HTR-8/SVneo (cell line): ENCODE results near the gene MYO5B.

Experiments
- DNase-seq: peaks from one replicate; pipeline ENCODE4 v3.0.0; 2011; ENCODE audit warnings: low spot score, mixed read lengths; ENCODE audit not compliant: insufficient read length
- FAIRE-seq: peaks from 2 replicates; lab custom pipeline; 2011; peaks lifted over from hg19 to GRCh38; lab: Jason Lieb, UNC

MYO5B gene

GRCh38 chr18:50039746-50040145 is 155.2 kb downstream of the MYO5B start:
- DNase-seq: no peak
- FAIRE-seq: no peak

GRCh38 chr18:50038448-50038847 is 156.5 kb downstream of the MYO5B start:
- FAIRE-seq: no peak

GRCh38 chr18:50034029-50034428 is 160.9 kb downstream of the MYO5B start:
- DNase-seq: no peak
- no peak for FAIRE-seq

More at GRCh38 chr18:50038448-50038847, 156.5 kb downstream of the MYO5B start:
- peak; percentile 6 for DNase-seq

DNA sequence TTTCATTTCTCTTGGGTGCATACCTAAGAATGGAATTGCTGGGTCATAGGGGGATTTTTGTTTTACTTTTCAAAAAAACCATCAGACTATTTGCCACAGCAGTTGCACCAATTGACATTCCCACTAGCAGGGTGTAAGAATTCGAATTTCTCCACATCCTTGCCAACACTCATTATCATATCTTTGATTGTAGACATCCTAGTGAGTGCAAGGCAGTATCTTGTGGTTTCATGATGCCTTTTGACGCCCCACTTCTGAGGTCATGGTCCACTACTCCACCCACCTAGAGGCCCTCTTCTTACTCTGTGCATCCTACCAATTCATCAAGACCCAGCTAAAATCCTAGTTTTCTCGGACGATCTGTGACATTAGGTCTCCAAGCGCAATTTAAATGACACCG is 161.9 kb downstream of the MYO5B start:
- no peak for DNase-seq
- FAIRE-seq: no peak

DNA sequence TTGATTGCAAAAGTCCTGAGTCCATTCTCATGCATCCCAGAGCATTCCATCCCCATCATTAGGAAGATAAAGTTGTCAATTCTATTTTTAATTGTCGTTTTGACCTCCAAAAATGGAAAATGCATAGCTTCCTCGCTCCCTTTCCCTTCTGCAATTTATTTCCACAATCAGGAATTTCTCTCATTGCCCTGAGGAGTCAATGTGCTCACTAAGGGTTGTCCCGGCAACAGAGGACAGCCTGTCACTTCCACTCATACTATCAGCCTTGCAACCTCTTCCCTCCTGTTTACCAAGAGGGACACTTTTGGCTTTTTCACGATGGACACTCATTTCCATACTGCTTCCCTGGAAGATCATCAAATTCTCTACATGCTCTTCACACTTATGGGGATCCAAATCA is 164.8 kb downstream of the MYO5B start:
- FAIRE-seq (no peak), DNase-seq (no peak)

- no peak for FAIRE-seq
These were observed 167.0 kb downstream of the MYO5B start for GRCh38 chr18:50027996-50028395.

GRCh38 chr18:50024466-50024865 is 170.5 kb downstream of the MYO5B start:
- FAIRE-seq (no peak), DNase-seq (no peak)

More at GRCh38 chr18:50027996-50028395, 167.0 kb downstream of the MYO5B start:
- no peak for DNase-seq

DNA sequence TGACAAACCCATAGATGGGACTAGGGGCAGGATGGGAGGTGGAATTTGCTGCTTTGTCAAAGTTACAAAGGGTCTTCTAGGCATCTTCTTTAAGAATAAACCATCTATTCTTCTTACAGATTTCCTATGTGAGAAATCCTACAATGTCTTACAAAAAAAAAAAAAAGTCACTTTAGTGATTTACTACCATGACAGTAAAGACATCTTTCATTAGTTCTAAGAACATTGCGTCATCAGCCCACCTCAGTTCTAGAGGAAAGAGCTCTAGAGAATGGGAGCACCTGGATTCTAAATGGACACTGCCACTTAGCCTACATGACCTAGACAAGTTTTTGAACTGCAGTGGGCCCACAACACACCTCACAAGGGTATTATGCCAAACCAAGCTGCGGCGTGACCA is 172.0 kb downstream of the MYO5B start:
- no peak for FAIRE-seq
- no peak for DNase-seq

GRCh38 chr18:50014606-50015005 is 180.3 kb downstream of the MYO5B start:
- FAIRE-seq: no peak
- DNase-seq: no peak

DNA sequence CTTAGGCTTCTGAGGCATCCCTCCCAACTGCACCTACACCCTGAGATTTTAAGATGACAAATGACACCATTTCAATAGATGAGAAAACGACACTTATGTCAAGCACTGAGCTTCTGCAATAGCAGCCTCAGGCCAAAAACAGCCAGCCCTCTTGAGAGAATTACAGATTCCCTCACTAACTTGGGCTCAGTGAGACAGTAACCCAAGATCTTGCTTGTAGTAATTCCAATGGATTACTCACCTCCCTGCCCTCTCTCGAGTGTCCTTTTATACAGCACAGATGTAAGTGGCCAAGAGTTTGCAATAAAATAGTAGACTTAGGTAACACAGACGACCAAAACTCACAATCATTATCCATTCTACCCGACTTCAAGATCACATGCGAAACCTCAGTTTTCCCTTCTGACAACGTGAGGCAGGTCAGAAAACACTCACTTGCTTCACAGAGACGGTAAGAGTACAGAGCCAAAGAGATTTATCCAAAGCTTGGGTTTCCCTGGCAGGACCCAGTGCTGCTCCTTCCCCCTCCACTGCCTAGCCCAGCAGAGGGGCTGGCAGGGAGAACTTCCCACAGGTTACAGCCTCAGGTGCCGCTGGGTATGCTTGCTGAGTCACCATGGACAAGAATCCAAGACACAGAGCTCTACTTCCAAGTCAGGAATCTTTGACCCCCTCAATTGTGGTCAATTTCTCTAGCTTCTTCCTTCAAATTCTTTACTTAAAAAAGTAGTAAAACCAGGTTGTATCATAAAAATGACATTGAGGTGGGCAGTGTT is 181.4 kb downstream of the MYO5B start:
- FAIRE-seq (no peak), DNase-seq (no peak)

DNA sequence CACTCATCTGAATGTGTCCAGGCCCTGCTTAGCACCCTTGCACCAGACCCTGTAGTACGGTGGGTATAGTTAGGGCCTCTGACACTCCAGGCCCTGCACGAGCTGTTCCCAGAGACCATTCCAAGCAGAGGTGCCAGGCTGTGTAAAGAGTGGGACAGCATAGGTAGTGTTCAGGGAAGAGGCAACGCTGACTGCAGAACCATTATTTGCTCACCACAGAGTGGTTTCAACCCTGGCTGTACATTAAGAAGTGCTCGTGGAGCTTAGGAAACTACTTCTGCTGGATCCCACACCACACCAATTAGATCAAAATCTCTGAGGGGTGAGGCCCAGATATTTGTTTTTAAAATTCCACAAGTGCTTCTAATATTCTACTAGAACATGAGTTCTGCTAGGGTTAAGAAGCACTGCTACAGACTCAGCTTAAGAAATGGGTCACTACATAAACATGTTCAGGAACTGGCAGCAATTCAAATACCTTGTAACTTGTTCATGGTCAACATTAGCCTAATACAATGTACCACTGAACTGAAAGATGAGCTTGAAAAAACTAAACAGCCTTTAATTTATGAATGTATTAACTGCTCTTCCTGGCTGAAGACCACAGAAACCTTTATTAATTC is 183.0 kb downstream of the MYO5B start:
- no peak for DNase-seq
- no peak for FAIRE-seq

DNA sequence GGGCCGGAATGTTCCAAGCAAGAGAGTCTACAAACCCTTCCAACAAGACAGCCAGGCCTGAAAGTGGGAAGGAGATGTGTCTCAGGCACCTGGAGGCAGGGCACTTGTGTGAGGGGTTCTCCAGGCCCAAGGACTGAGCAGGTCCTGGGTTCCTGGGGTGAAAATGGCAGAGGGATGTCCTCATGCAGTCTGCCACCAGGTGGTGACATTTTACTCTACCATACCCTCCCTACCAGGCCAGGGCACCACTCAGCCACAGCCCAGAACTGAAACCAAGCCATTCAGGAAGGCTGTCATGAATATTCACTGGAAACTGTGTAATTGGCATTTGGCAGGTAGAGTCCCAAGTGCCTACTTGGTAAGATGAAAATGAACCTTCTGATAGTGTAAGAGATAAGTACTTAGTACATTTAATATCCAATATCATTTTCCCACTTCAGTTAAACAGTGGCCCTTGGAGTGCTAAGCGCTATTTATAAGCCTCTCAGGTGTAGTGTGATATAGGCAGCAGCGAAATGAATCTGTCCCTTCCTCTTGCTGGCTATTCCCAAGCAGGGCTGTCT is 185.1 kb downstream of the MYO5B start:
- FAIRE-seq (no peak), DNase-seq (peak; percentile 22)

DNA sequence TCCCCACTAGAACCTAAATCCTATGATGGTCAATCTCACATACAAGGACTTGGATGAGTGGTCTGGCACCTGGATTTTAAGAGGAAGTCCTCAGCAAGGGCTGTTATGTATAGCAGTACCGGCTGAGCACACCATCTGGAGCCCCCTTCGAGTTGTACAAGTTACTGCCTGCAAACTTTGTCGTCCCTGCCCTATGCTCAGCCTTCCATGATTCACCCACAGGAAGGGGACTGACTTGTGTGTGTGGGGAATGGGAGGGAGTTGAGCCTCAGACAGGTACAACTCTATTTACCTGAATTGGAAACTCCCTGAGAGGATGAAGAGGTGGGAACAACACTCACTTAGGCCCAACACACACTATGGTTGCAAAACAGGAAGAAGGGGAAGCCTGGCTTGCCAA is 186.6 kb downstream of the MYO5B start:
- no peak for FAIRE-seq
- DNase-seq: no peak

GRCh38 chr18:50006470-50007046 is 188.4 kb downstream of the MYO5B start:
- DNase-seq: no peak
- FAIRE-seq: no peak

GRCh38 chr18:50004013-50004412 is 190.9 kb downstream of the MYO5B start:
- FAIRE-seq: no peak
- no peak for DNase-seq

GRCh38 chr18:50002781-50003180 is 192.2 kb downstream of the MYO5B start:
- no peak for DNase-seq
- FAIRE-seq: no peak

GRCh38 chr18:50000227-50000626 is 194.7 kb downstream of the MYO5B start:
- no peak for FAIRE-seq
- DNase-seq: no peak

GRCh38 chr18:49999128-49999527 is 195.8 kb downstream of the MYO5B start:
- DNase-seq (no peak), FAIRE-seq (no peak)

GRCh38 chr18:49997558-49997957 is 197.4 kb downstream of the MYO5B start:
- DNase-seq: no peak
- FAIRE-seq: no peak

DNA sequence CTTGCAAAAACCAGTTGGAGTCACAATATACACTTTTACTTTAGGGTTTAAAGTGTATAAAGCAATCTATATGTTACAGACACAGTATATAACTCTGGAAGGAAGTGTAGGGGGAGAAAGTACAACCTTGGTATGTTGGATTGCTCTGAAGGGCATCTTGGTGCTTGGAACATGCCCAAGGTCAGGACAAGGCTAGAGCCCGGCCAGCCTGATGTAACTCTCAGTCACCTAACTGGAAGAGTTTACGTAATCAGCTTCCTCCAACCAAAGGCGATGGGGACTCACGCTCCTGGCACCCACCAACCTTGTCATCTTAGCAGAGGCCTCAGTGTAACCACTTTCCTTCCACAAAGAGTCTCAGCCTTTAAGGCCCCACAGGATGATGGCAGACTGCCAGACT is 200.5 kb downstream of the MYO5B start:
- FAIRE-seq: no peak

DNA sequence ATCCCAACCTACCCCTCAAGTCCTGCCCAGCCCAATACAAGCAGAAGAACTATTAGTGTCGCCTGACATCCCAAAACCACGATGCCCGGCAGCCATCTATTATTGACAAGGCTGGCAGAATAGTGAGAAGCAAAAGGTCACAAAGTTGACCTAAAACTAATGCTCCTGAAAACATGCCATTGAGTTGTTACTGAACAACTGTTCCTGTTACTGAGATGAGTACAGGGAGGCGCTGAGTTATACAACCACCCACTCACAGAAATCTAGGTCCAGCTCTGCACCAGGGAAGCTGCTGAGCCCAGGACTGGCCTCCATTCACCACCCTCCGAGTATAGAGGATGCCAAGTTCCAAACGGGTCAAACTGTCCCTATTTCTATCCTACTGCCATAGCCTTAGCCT is 201.6 kb downstream of the MYO5B start:
- FAIRE-seq: no peak

More for the DNA sequence above, 200.5 kb downstream of the MYO5B start:
- no peak for DNase-seq

More for the DNA sequence above, 201.6 kb downstream of the MYO5B start:
- DNase-seq: no peak
